HepG2 (cell line): ENCODE results near the gene MAP3K3. TPM values are rescaled to one million over a fixed set of nuclear protein-coding genes. Genes with fewer than 3 reads are reported as not detected.

Source experiments
- CHD4 ChIP-seq: fragments of 200-600 bp; sonication (generic); IDR thresholded peaks from 2 replicates; pipeline ENCODE4 v1.7.0; 2017; ENCODE audit warnings: mild to moderate bottlenecking, low read length, borderline replicate concordance
- GATAD2A ChIP-seq: IDR thresholded peaks from 2 replicates; pipeline ENCODE4 v1.6.1; 2016
- HCFC1 ChIP-seq: fragments of 150-350 bp; IDR thresholded peaks from 2 replicates; pipeline ENCODE4 v1.6.1; 2014; ENCODE audit warnings: low read depth, low read length
- KLF12 ChIP-seq: sonication (generic); formaldehyde crosslinking; IDR thresholded peaks from 2 replicates; pipeline ENCODE4 v1.4.0; 2020; ENCODE audit warnings: missing genetic modification reagents, borderline replicate concordance
- NR2F2 ChIP-seq: IDR thresholded peaks from 2 replicates; pipeline ENCODE4 v1.6.1; 2012; ENCODE audit warnings: low read depth, inconsistent platforms, borderline replicate concordance
- TEAD3 ChIP-seq: optimal IDR thresholded peaks from 2 replicates; pipeline ENCODE3; 2016; ENCODE audit warnings: borderline replicate concordance
- ZFP1 ChIP-seq: IDR thresholded peaks from 2 replicates; pipeline ENCODE4 v1.6.1; 2016
- ZNF33B ChIP-seq: sonication (generic); formaldehyde crosslinking; IDR thresholded peaks from 2 replicates; pipeline ENCODE4 v1.5.1; 2020; ENCODE audit warnings: mild to moderate bottlenecking, missing genetic modification reagents
- ZNF703 ChIP-seq: sonication (generic); formaldehyde crosslinking; IDR thresholded peaks from 2 replicates; pipeline ENCODE4 v1.5.1; 2020; ENCODE audit warnings: missing genetic modification reagents, mild to moderate bottlenecking, moderate library complexity, borderline replicate concordance
- ZNF713 ChIP-seq: sonication (generic); formaldehyde crosslinking; IDR thresholded peaks from 2 replicates; pipeline ENCODE4 v1.4.0; 2020; ENCODE audit warnings: mild to moderate bottlenecking, missing genetic modification reagents
- ZSCAN25 ChIP-seq: sonication (generic); formaldehyde crosslinking; IDR thresholded peaks from 2 replicates; pipeline ENCODE4 v1.8.0; 2022; ENCODE audit warnings: mild to moderate bottlenecking, missing genetic modification reagents
- ZZZ3 ChIP-seq: sonication (generic); formaldehyde crosslinking; IDR thresholded peaks from 2 replicates; pipeline ENCODE4 v1.4.0; 2020; ENCODE audit warnings: missing genetic modification reagents, mild to moderate bottlenecking, borderline replicate concordance
- polyA plus RNA-seq, 8 experiments: library from polyadenylated mRNA; depleted of rRNA in 3 of 8; stranded (reverse) in 7 of 8; unstranded in 1 of 8; fragments of >200 nt; fragmentation: Illumina TruSeq in 4 of 8; extraction: Trizol in 4 of 8; gene quantifications; 2 replicates each; pipeline versions ENCODE4 v1.2.1 to v1.2.3, GENCODE V29; 2011 to 2016; ENCODE audit warnings: low read depth in 4 of 8, missing spikeins in 1 of 8, mixed read lengths in 1 of 8; ENCODE audit not compliant: insufficient read depth in 1 of 8
- total RNA-seq, 5 experiments: library from RNA; depleted of rRNA; stranded (reverse); fragments of >200 nt; fragmentation: Illumina TruSeq; extraction: Trizol; gene quantifications; 2 replicates each; pipeline ENCODE4 v1.2.3, GENCODE V29; 2016; ENCODE audit warnings: low read depth in 1 of 5
- TF ChIP-seq, protein P1 (sequence below): sonication (generic); formaldehyde crosslinking; IDR thresholded peaks from 2 replicates; pipeline ENCODE4 v1.8.1; 2023; ENCODE audit warnings: mild to moderate bottlenecking, inconsistent platforms, moderate library complexity, missing genetic modification reagents, borderline replicate concordance
- TF ChIP-seq, protein P2 (sequence below): sonication (generic); formaldehyde crosslinking; IDR thresholded peaks from 2 replicates; pipeline ENCODE4 v1.5.0; 2020; ENCODE audit warnings: missing genetic modification reagents
- TF ChIP-seq, protein P3 (sequence below): sonication (generic); formaldehyde crosslinking; IDR thresholded peaks from 2 replicates; pipeline ENCODE4 v1.5.0; 2020; ENCODE audit warnings: mild to moderate bottlenecking, low read depth, missing genetic modification reagents, borderline replicate concordance
- TF ChIP-seq, protein P4 (sequence below): sonication (generic); formaldehyde crosslinking; conservative IDR thresholded peaks from 2 replicates; pipeline ENCODE4 v1.4.0; 2020; ENCODE audit warnings: missing genetic modification reagents
- TF ChIP-seq, protein P5 (sequence below): sonication (generic); formaldehyde crosslinking; IDR thresholded peaks from 2 replicates; pipeline ENCODE4 v1.5.1; 2020; ENCODE audit warnings: mild to moderate bottlenecking, missing genetic modification reagents, moderate library complexity
- TF ChIP-seq, protein P6 (sequence below): sonication (generic); formaldehyde crosslinking; IDR thresholded peaks from 2 replicates; pipeline ENCODE4 v1.4.0; 2020; ENCODE audit warnings: missing genetic modification reagents
- TF ChIP-seq, protein P7 (sequence below): sonication (generic); formaldehyde crosslinking; IDR thresholded peaks from 2 replicates; pipeline ENCODE4 v1.5.1; 2020; ENCODE audit warnings: mild to moderate bottlenecking, missing genetic modification reagents, moderate library complexity

MAP3K3 gene
- total and polyA plus RNA-seq, 2 of the 13 experiments (the other 11 are each of a cell fraction or from before 2014, with no cell fraction given), result 17.7 to 21.8 TPM

DNA sequence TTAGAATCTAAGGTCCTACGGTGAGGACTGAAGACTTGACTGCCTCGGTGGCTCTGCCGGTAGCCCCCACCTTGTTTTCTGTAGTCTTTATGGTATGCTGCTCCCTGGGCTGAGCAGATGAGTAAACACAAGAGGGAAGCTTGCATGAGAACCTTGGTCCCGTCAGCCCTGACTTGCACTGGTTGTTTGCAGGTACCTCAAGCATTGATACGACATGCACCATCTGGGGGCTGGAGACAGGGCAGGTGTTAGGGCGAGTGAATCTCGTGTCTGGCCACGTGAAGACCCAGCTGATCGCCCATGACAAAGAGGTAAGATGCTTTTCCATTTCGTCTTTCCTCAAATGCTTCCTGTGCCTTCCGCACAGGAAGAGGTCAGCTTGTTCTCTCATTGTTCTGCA lies 42.6 kb upstream of the MAP3K3 start (continued):
- TF ChIP-seq GATAD2A (CRISPR knock-in tag), result peak; percentile 78
- TF ChIP-seq ZNF713 (CRISPR knock-in tag), result peak; percentile 92; the same call in 1 of the 2 replicates
- TF ChIP-seq NR2F2, result no peak
- peak; percentile 50; the same call in 1 of the 2 replicates for TF ChIP-seq ZFP1 (CRISPR knock-in tag)
- TF ChIP-seq, protein P1, sequence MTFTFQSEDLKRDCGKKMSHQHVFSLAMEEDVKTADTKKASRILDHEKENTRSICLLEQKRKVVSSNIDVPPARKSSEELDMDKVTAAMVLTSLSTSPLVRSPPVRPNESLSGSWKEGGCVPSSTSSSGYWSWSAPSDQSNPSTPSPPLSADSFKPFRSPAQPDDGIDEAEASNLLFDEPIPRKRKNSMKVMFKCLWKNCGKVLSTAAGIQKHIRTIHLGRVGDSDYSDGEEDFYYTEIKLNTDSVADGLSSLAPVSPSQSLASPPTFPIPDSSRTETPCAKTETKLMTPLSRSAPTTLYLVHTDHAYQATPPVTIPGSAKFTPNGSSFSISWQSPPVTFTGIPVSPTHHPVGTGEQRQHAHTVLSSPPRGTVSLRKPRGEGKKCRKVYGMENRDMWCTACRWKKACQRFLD (CRISPR knock-in tag), result no peak
- TF ChIP-seq, protein P2, sequence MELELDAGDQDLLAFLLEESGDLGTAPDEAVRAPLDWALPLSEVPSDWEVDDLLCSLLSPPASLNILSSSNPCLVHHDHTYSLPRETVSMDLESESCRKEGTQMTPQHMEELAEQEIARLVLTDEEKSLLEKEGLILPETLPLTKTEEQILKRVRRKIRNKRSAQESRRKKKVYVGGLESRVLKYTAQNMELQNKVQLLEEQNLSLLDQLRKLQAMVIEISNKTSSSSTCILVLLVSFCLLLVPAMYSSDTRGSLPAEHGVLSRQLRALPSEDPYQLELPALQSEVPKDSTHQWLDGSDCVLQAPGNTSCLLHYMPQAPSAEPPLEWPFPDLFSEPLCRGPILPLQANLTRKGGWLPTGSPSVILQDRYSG (CRISPR knock-in tag), result no peak
- no peak for TF ChIP-seq ZNF703 (CRISPR knock-in tag)
- 0 out of 2 replicates have a peak, but pooled peaks have one; percentile 73 for TF ChIP-seq ZNF33B (CRISPR knock-in tag)
- TF ChIP-seq, protein P3, sequence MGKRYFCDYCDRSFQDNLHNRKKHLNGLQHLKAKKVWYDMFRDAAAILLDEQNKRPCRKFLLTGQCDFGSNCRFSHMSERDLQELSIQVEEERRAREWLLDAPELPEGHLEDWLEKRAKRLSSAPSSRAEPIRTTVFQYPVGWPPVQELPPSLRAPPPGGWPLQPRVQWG (CRISPR knock-in tag), result no peak
- no peak for TF ChIP-seq CHD4
- TF ChIP-seq KLF12 (CRISPR knock-in tag), result no peak
- TF ChIP-seq, protein P4, sequence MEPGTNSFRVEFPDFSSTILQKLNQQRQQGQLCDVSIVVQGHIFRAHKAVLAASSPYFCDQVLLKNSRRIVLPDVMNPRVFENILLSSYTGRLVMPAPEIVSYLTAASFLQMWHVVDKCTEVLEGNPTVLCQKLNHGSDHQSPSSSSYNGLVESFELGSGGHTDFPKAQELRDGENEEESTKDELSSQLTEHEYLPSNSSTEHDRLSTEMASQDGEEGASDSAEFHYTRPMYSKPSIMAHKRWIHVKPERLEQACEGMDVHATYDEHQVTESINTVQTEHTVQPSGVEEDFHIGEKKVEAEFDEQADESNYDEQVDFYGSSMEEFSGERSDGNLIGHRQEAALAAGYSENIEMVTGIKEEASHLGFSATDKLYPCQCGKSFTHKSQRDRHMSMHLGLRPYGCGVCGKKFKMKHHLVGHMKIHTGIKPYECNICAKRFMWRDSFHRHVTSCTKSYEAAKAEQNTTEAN (CRISPR knock-in tag), result peak; percentile 58; the same call in 1 of the 2 replicates
- TF ChIP-seq, protein P5, sequence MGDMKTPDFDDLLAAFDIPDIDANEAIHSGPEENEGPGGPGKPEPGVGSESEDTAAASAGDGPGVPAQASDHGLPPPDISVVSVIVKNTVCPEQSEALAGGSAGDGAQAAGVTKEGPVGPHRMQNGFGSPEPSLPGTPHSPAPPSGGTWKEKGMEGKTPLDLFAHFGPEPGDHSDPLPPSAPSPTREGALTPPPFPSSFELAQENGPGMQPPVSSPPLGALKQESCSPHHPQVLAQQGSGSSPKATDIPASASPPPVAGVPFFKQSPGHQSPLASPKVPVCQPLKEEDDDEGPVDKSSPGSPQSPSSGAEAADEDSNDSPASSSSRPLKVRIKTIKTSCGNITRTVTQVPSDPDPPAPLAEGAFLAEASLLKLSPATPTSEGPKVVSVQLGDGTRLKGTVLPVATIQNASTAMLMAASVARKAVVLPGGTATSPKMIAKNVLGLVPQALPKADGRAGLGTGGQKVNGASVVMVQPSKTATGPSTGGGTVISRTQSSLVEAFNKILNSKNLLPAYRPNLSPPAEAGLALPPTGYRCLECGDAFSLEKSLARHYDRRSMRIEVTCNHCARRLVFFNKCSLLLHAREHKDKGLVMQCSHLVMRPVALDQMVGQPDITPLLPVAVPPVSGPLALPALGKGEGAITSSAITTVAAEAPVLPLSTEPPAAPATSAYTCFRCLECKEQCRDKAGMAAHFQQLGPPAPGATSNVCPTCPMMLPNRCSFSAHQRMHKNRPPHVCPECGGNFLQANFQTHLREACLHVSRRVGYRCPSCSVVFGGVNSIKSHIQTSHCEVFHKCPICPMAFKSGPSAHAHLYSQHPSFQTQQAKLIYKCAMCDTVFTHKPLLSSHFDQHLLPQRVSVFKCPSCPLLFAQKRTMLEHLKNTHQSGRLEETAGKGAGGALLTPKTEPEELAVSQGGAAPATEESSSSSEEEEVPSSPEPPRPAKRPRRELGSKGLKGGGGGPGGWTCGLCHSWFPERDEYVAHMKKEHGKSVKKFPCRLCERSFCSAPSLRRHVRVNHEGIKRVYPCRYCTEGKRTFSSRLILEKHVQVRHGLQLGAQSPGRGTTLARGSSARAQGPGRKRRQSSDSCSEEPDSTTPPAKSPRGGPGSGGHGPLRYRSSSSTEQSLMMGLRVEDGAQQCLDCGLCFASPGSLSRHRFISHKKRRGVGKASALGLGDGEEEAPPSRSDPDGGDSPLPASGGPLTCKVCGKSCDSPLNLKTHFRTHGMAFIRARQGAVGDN, result peak; percentile 67
- TF ChIP-seq, protein P6, sequence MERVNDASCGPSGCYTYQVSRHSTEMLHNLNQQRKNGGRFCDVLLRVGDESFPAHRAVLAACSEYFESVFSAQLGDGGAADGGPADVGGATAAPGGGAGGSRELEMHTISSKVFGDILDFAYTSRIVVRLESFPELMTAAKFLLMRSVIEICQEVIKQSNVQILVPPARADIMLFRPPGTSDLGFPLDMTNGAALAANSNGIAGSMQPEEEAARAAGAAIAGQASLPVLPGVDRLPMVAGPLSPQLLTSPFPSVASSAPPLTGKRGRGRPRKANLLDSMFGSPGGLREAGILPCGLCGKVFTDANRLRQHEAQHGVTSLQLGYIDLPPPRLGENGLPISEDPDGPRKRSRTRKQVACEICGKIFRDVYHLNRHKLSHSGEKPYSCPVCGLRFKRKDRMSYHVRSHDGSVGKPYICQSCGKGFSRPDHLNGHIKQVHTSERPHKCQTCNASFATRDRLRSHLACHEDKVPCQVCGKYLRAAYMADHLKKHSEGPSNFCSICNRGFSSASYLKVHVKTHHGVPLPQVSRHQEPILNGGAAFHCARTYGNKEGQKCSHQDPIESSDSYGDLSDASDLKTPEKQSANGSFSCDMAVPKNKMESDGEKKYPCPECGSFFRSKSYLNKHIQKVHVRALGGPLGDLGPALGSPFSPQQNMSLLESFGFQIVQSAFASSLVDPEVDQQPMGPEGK (CRISPR knock-in tag), result peak; percentile 87
- TF ChIP-seq HCFC1, result no peak
- TF ChIP-seq, protein P7, sequence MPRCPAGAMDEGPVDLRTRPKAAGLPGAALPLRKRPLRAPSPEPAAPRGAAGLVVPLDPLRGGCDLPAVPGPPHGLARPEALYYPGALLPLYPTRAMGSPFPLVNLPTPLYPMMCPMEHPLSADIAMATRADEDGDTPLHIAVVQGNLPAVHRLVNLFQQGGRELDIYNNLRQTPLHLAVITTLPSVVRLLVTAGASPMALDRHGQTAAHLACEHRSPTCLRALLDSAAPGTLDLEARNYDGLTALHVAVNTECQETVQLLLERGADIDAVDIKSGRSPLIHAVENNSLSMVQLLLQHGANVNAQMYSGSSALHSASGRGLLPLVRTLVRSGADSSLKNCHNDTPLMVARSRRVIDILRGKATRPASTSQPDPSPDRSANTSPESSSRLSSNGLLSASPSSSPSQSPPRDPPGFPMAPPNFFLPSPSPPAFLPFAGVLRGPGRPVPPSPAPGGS (CRISPR knock-in tag), result no peak
- TF ChIP-seq TEAD3 (CRISPR knock-in tag), result peak; percentile 92
- TF ChIP-seq ZSCAN25 (CRISPR knock-in tag), result peak; percentile 68; the same call in 1 of the 2 replicates
- TF ChIP-seq ZZZ3, result no peak
